Islet of Langerhans (tissue), 1 donor: ENCODE data around the gene ACTL10.

ENCODE experiments used
- FAIRE-seq: peaks from one replicate; lab custom pipeline; 2011; peaks lifted over from hg19 to GRCh38; lab: Jason Lieb, UNC

The ACTL10 gene

GRCh38 chr20:33677991-33678702 lies 11.4 kb downstream of the ACTL10 start:
- no peak for FAIRE-seq

GRCh38 chr20:33679758-33680485 lies 13.2 kb downstream of the ACTL10 start:
- no peak for FAIRE-seq

GRCh38 chr20:33680686-33681085 lies 13.9 kb downstream of the ACTL10 start:
- FAIRE-seq = no peak

- no peak for FAIRE-seq
These were observed 14.5 kb downstream of the ACTL10 start for GRCh38 chr20:33681288-33681687.

- no peak for FAIRE-seq
These were observed 15.1 kb downstream of the ACTL10 start for GRCh38 chr20:33681728-33682353.

- no peak for FAIRE-seq
These were observed 18.0 kb downstream of the ACTL10 start for GRCh38 chr20:33684533-33685327.

GRCh38 chr20:33685328-33686099 lies 18.8 kb downstream of the ACTL10 start:
- FAIRE-seq = no peak

- FAIRE-seq = no peak
These were observed 19.6 kb downstream of the ACTL10 start, which contains the start of gene E2F1 for GRCh38 chr20:33686100-33686983. TSS of gene E2F1 (minus strand) at chr20:33686385. CDS start at chr20:33686264, 121 bp downstream.

- no peak for FAIRE-seq
These were observed 20.2 kb downstream of the ACTL10 start for GRCh38 chr20:33686984-33687366.

GRCh38 chr20:33687370-33687915 lies 20.7 kb downstream of the ACTL10 start:
- no peak for FAIRE-seq

- FAIRE-seq = no peak
These were observed 21.5 kb downstream of the ACTL10 start for GRCh38 chr20:33687993-33688937.

GRCh38 chr20:33688938-33689424 lies 22.2 kb downstream of the ACTL10 start:
- FAIRE-seq = no peak

GRCh38 chr20:33689493-33689892 lies 22.8 kb downstream of the ACTL10 start:
- FAIRE-seq = no peak

GRCh38 chr20:33689973-33690372 lies 23.2 kb downstream of the ACTL10 start:
- no peak for FAIRE-seq

GRCh38 chr20:33693289-33693688 lies 26.5 kb downstream of the ACTL10 start:
- FAIRE-seq = no peak

- FAIRE-seq = no peak
These were observed 27.2 kb downstream of the ACTL10 start for GRCh38 chr20:33693741-33694638.

GRCh38 chr20:33694639-33695012 lies 27.9 kb downstream of the ACTL10 start:
- no peak for FAIRE-seq

- FAIRE-seq = no peak
These were observed 29.7 kb downstream of the ACTL10 start for GRCh38 chr20:33696448-33696847.
